GM19099 (cell line): Measurements from ENCODE around the gene PAPOLA.

Source experiments
- POLR2A ChIP-seq: IDR thresholded peaks from 3 replicates; pipeline ENCODE4 v1.6.1; 2011; ENCODE audit warnings: low read depth; ENCODE audit not compliant: insufficient read length; ENCODE audit errors: extremely low read depth

Gene PAPOLA

DNA sequence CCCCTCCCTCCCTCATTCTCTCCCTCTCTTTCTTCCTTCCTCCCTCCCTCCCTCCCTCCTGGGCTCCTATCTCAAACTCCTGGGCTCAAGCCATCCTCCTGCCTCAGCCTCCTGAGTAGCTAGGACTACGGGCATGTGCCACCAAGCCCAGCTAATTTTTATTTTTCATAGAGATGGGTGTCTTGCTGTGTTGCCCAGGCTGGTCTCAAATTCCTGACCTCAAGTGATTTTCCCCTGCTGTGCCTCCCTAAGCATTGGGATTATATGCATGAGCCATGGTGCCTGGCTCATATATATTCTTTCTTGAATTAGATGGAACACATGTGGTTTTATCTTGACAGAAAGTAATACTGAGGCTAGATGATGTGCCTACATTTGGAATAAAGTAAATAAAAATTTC lies 14.2 kb downstream of the PAPOLA start:
- TF ChIP-seq POLR2A = no peak

DNA sequence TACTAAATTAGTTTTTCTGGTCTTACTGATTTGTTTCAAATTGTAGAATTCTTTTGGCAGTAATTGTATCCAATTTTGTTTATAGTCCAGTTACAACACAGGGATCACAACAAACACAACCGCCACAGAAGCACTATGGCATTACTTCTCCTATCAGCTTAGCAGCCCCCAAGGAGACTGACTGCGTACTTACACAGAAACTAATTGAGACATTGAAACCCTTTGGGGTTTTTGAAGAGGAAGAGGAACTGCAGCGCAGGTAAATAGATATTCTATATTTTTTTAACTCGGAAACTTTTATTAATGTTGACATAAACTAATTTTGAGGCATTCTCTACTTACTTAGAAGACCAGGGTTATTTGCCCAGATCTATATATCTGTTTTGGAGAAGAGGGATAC lies 17.8 kb downstream of the PAPOLA start:
- no peak for TF ChIP-seq POLR2A

DNA sequence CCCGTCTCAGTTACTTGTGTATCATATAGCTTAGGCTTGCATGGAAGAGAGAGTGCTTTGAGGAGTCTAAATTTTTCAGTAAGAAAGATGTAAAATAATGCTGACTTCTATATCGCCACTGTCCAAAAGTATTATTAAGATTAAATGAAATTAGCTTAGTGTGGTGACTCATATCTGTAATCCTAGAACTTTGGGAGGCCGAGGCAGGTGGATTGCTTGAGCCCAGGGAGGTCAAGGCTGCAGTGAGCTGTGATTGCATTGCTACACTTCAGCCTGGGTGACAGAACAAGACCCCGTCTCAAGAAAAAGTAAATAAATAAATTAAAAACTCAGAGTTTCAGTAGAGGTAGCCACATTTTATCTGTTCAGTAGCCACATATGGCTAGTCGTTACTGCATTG lies 23.3 kb downstream of the PAPOLA start:
- no peak for TF ChIP-seq POLR2A

DNA sequence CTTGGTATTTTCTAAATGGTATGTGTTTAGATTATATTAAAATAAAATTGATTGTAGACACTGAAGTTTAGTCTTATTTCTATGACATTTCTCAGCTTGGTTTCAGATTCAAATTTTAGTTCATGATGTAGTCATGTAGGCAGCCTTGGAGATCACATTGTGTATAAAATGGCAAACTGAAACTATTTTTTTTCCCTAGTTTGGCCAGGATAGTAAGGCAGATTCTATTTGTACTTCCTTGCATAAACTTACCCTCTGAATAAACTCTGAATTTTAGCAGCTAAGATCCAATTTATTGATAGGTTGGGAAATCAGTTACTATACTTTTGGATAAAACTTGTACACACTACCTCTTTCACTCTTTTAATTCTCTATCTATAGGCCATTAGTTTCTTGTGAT lies 30.4 kb downstream of the PAPOLA start:
- TF ChIP-seq POLR2A = no peak

DNA sequence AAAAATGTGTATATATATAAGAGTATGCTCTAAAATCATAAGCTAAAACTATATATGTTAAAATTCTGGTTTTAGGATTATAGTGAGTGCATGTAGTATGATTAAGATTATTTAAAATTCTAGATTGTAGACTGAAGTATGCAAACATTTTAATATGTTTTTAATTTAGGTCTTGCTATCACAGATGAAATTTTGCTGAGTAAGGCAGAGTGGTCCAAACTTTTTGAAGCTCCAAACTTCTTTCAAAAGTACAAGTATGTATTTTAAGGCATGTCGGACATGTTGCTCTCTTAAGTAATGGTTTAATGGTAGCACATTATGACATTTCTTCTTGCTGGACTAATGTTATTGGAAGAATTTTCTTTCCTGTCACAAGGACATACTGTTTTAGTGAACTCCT lies 34.6 kb downstream of the PAPOLA start:
- no peak for TF ChIP-seq POLR2A

DNA sequence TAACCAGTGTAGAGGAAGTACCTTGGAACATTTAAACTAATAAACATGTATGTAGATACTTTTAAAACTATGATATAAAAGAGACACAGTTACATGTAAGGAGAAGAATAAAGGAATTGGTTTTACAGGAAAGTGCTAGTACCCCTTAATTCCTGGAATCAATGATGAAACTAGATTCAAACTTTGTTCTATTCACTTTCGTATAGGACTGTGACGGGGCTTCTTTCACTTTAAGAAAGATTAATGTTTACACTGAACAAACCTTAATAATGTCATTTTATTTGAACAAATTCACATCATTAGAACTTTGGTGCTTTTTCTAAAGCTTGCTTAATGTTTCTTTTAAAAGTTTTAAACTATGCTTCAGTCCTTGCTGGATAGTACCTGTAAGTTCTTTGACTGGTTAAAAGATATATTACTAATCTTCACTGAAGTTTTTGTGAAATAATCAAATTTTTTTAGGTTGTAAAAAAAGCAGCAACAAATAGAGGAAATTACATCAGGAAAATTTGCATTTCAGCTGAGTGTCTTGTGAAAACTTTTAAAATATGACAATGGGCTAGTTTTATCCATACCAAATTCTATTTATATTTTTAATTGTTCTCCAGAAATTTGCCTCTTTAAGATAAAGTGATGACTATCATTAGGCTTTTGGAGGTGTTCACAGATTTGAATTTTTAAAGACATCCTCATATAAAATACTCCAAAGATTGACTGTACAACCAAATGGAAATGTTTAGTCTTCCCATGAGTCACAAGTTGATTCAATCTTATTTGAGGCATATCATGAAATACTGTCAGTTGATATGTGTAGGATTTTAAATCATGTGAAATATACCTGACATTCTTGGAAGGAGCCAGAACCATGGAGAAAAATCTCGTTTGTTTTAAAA lies 36.2 kb downstream of the PAPOLA start:
- no peak for TF ChIP-seq POLR2A

DNA sequence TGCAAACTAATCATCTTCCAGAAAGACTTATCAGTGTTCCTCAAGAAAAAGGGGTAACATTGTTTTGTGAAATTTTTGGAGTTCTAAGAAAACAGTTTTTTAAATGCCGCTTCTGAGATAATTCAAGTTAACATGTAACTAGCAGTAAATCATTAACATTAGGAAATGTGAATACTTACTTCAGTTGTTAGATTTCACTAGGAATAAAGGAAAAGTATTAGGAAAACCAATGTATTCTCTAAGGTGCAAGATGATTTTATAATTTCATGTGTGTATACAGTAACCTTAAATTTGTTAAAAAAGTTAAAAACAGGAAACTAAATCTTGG lies 36.8 kb downstream of the PAPOLA start:
- TF ChIP-seq POLR2A = no peak

DNA sequence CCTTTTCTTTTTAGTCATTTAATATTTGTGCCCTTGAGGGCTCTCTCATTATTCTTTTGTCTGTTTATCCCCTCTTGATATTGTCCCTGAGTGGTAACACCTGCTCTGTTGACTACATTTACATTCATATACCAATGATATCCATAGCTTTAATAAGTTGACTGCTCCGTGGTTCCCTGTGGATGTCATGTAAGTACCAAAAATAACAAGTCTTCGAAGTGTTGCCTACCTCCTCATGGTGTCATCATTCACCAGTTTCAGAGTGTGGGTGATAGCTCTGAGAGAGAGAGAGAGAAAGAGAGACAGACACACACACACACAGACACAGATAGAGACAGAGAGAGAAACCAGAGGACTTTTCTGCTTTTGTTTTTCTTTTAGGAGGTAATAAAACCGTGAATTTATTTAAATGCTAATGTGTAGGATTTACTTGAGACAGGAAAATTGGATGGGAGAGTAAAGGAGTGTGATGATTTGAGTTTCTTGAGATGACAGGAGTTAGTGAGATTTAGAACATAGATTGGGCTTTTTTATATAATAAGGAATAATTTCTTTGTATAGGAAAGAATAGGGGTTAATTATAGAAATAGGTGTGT lies 52.2 kb downstream of the PAPOLA start:
- TF ChIP-seq POLR2A = no peak

DNA sequence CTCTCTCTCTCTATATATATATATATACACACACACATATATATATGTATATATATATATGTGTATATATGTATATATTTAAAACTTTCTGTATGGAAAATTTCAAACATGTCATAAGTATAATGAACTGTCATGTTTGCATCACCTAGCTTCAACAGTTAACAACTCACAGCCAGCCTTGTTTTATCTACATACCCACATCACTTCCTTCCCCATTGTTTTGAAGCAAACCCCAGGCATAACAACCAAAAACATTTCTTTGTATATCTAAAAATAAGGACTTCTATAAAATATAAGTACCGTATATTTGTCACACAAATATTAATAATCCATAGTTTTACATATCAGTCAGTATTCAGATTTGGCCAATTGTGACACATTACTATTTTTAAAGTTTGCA lies 57.4 kb downstream of the PAPOLA start:
- TF ChIP-seq POLR2A = no peak

DNA sequence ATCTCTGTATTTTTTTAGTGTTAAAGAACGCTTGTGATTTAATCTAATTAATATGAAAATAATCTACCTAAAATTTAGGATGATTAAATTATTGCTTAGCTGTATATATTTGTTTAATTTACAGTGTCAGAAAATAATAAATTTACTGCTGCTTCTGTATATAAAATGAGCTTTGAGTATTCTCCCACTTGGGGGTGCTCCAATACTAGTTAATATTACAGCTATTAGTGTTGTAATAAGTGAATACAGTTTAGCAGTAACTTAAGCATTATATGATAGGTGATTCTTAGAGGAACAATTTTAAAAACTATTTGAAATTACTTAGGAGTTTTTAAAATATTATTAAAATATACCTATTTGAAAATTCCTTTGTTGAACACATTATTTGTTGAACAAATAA lies 62.2 kb downstream of the PAPOLA start:
- TF ChIP-seq POLR2A = no peak

DNA sequence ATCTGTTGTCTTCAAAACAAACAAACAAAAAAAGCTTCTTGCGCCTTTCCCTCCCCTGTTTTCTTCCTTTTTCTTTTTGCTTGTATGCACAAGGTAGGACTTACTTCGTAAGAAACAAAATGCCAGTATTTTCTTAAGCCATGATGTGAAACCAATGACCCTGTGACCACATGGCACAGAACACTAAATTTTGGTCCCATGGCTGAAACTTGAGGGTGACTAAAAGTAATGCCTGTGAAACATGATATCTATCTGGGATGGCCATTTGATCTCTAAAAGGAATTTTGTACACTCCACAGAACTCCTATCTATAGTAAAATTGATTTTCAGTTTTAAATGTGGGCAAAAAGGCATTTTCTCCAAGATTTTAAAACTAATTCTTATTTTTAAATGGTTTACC lies 63.6 kb downstream of the PAPOLA start:
- TF ChIP-seq POLR2A = no peak

DNA sequence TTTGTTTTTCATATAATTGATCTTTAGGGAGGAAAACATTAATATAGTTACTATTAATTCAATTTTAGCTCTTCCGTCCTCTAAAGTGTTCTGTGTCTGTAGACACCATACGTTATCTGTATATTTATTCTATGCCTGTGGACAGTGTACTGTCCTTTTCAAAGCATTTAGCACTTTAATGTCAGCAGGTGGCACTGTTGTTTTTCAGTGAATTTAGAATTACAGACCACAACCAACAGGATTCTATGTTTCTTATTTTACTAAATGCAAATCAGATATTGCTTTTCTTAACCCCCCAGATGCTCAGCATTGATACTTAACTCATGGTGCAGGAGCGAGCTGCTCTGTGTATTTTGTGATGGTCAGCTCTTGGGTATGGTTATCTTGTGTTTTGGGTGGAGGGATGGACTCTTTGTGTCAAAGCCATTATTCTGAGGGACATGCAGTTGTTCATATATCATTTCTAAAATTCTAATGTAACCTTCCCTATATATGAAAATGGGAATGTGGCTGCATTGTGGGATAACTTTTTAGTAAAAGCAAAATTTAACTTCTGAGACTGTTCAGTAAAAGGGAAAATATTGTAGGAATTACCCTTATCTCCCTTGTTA lies 65.2 kb downstream of the PAPOLA start:
- no peak for TF ChIP-seq POLR2A

DNA sequence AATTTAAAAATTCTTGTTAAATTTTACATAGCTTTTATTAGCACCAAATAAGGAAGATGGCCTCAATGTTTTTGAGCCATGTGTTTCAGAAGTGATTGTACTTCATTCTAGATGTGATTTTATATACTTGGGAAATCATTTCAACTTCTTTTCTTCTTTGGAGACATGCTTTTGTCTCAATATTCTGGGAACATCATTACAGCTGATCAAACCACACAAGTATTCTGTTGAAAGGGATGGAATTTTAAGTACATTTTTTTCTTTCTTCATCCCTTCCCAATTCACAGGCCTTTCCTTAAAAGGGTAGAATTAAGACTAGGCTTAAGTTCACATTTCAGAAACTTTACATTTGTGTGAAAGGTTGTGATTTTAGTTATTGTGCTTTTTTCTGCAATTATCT lies 66.4 kb downstream of the PAPOLA start:
- TF ChIP-seq POLR2A = no peak

DNA sequence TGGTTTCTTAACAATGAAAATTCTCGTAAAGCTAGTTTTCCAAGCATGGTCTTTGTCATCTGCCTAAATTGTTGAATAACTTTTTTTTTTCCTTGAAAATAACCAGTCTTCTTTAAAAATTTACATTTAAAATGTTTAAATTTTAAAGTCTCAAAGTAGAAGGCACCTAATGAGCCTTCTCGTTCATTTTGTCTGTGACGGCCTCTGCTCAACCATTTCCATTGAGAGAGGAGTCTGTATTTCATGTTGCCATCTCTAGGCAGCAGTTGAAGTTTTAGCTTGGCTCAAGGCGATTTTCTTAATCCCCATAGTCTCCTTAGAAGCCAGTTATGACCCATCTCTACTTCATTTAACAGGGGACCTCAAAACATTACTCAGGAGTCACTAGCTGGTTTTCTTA lies 69.1 kb downstream of the PAPOLA start:
- TF ChIP-seq POLR2A = no peak

DNA sequence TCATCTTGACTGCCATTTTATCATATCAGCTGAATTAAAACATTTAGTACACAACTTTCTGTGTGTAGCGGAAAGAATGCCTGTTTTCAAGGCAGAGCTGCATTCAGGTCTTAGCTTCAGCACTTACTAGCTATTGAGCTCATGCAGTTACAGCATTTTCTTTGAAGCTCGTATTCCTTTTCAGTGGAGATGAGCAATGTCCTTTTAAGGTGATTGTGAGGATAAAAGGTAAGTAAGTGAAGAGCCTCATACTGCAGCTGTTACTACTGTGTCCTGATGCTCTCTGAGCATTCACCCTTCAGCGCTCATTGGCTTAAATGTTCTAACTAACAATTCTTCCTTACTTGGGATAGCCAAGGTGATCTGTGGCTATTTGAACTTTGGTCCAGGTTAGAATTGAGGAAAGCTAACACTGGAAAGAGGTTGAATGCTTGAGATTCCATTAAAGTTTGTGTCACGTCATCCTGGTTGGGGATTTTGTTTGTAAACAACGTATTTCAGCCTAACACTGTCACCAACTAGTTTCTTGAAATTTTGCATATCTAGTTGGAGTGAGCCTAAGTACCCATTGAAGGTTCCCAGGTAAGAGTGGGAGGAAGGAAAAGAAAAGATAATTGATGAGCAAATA lies 71.4 kb downstream of the PAPOLA start:
- no peak for TF ChIP-seq POLR2A

DNA sequence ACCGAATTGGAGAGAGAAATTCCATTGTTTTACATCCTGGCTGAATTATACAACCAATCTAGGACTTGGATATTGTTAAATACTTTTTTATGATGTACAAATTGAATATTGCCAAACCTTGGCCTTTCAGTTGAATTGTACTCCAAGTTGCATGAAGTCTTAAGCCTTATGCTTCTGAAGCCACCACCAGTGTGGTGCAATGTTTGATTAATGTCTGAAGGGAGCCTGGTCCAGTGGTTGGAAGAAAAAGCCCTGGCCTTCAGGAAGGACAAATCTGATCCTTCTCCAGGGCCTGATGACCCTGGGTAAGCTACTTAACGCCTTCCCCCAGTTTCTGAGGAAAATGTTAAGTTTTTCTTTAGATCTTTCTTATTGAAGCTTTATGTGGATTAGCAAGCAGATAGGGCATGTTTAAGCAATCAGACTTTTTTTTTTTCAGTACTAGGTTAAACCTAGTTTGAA lies 72.0 kb downstream of the PAPOLA start:
- no peak for TF ChIP-seq POLR2A
